Measurements from ENCODE around the gene PLPP7. TPM values are rescaled to one million over a fixed set of nuclear protein-coding genes. Genes with fewer than 3 reads are reported as not detected.

PLPP7 gene
- polyA plus RNA-seq, 3 donors, result 1.5 to 5.6 (median 5.6) TPM

DNA sequence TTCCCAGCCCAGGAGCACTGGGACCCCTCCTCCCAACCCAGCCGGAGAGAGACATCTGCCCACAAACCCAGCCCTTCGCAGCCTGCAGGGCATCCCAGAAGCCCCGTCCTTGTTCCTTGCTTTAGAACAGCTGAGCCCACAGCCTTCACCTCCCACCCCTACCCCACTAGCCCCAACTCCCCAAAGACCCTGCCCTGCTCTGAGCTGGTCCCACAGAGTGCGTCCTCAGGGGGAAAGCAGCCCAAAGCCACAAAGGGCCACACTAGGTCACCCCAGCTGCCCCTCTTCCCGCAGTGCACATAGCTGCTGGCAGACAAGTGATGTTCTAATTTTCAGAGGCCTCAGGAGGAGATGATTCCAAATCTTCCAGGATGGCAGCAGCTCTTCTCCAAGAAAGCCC, 8.8 kb downstream of the PLPP7 start:
- WGBS, 3 donors, result 79 to 85% (median 82%) methylated on average over 5 of the region's 5 CpGs
- no peak overlapping the region for H3K27ac ChIP-seq (ENCODE audit: low read depth, low read length)

DNA sequence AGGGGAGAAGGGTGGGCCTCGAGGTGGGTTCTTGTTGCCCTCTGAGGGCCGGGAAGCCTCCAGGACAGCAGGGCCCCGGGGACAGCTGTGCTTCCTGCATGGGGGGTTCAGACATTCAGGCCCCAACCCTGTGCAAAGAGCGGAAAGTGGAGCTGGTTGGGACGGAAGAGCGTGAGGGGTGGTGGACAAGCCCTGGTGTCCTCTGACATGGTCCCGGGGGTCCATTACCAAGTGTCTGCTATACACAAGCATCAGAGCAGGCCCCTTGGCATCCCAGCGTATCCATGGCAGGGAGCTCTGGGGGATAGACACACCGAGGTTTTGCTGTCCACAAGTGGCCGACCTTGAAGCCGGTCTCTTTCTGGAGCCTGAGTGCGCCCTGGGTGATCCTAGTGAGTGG, 9.3 kb downstream of the PLPP7 start:
- H3K27ac ChIP-seq (ENCODE audit: low read depth, low read length), result no peak overlapping the region
- 91 to 93% (median 92%) methylated on average over 12 of the region's 12 CpGs for WGBS, 3 donors

DNA sequence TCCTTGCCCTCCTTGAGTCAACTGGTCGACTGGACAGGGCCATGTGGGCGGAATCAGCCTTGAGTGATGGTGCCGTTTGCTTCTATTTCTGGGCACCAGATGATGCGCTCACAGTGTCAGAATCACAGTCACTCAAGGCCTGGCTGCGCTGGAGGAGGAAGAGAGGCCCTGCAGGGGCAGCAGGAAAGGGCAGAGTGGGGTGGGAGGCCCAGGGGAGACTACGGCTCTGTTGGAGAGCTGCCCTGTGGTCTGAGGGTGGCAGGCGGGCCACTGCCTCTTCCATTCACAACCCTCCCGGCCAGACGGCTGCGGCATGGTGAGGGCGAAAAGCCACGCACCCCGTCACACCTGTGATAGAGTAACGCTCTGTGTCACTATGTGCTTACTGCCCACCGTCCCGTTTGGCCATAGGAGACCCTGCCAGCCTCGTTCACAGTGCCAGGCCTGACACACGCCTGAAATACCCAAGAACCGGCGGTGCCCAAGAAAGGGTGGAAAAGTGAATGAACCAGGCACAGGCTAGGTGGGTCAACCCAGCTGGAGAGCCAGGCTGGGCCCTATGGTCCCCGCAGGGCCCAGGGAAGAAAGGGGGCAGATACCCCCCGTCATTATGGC, 9.9 kb downstream of the PLPP7 start:
- 69 to 84% (median 75%) methylated on average over 18 to 22 of the region's 22 CpGs for WGBS, 3 donors
- no peak overlapping the region for H3K27ac ChIP-seq (ENCODE audit: low read depth, low read length)

DNA sequence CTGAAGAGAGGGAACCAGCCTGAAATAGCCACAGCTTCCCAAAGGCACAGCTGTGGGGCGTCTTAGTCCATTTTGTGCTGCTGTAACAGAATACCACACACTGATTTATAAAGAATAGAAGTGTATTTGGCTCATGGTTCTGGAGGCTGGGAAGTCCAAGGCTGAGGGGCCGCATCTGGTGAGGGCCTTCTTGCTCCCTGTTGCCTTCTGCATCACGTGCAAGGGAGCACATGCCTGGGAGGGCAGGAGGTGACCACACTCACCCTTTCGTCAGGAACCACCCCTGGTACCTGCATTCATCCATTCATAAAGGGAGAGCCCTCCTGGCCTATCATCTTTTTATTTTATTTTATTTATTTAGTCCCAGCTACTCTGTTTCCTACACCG, 10.4 kb downstream of the PLPP7 start:
- H3K27ac ChIP-seq (ENCODE audit: low read depth, low read length), result no peak overlapping the region
- 71 to 85% (median 80%) methylated on average over 5 of the region's 5 CpGs for WGBS, 3 donors

DNA sequence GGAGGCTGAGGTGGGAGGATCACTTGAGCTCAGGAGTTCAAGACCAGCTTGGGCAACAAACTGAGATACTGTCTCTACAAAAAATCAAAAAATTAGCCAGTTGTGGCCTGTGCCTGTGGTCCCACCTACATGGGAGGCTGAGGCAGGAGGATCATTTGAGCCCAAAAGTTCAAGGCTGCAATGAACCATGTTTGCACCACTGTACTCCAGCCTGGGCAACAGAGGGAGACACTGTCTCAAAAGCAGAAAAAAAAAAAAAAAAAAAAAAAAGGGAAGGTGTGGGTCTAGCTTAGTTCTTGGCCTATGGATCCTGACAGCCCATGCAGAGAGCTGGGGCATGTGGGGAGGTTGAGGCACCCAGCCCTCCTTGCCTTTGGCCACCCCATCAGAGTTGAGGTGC, 10.9 kb downstream of the PLPP7 start:
- no peak overlapping the region for H3K27ac ChIP-seq (ENCODE audit: low read depth, low read length)

DNA sequence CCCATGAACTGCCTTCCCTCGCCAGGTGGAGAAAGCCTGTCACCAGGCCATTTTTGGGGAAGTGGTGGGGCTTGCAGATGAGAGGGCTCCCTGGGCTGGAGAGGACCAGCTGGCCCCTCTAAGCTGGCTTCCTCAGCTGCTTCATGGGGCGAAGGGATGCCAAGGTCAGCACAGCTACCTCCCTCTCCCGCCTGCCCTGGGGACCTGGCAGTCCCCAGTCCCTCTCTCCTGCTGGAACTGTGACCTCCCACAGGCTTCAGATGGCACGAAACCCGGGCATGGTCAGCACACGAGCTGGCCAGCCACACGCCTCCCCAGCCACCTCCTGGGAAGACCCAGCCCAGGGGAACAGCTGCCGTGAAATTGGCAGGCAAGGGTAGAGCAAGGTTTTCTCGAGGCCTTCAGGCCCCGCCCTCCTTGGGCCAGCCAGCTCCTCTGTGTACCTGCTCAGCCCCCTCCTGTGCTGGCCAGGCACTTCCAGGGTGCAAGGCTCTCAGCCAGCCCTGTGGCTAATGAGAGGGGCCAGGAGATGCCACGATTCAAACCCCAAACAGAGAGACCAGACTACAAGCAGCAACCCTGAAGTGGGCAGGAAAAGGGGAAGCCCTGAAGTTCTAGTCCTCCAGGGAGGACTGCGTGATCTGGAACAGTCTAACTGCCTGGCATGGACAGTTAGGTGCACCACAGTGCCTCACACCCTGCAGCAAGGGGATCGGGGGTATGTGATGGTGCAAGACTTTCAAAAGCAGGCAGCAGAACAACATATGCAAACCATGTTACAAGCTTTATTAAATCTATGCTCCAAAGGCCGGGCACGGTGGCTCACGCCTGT, 12.9 kb downstream of the PLPP7 start:
- WGBS, 3 donors, result 55 to 74% (median 68%) methylated on average over 16 of the region's 16 CpGs
- no peak overlapping the region for H3K27ac ChIP-seq (ENCODE audit: low read depth, low read length)

DNA sequence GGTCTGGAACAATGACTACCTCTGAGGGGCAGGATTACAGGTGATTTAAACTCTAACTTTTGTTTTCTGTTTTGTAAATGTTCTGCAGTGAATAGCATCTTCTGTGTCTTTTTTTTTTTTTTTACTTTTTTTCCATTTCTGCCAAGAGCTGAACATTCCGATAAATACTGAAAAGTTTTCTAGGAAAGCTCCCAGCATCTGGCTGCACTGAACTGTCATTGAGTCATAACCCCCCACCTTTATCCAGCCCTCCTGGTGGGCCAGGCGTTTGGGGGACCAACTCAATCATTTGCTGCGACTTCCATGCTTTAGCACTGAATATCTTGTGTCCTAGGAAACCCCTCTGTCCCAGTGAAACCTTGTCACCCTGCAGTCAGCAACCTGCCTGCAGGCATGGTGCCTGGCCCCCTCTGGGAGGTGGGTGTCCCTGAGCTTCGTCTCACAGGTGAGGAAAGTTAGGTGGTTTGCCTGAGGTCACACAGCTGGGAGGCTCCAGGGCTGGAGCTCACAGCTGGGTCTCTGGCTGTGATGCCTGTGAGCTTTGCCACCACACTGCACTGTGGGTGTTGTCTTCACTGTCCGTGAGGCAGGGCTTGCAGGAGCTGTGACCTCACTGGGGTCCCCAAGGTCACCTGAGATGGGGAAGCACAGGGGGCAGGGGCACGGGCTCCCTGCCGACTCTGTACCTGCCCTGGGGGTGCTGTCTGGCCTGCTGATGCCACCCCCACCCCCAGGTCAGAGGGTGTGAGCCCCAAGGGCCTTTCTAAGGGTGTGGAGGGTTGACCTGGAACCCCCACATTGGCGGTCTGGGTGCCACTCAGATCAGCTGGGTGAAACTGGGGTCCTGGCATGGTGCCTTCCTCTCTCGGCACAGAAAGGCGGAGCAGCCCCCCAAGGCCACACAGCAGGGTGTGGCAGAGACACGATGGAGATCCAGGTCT, 14.1 kb downstream of the PLPP7 start:
- 79 to 84% (median 84%) methylated on average over 11 of the region's 11 CpGs for WGBS, 3 donors
- H3K27ac ChIP-seq (ENCODE audit: low read depth, low read length), result no peak overlapping the region

DNA sequence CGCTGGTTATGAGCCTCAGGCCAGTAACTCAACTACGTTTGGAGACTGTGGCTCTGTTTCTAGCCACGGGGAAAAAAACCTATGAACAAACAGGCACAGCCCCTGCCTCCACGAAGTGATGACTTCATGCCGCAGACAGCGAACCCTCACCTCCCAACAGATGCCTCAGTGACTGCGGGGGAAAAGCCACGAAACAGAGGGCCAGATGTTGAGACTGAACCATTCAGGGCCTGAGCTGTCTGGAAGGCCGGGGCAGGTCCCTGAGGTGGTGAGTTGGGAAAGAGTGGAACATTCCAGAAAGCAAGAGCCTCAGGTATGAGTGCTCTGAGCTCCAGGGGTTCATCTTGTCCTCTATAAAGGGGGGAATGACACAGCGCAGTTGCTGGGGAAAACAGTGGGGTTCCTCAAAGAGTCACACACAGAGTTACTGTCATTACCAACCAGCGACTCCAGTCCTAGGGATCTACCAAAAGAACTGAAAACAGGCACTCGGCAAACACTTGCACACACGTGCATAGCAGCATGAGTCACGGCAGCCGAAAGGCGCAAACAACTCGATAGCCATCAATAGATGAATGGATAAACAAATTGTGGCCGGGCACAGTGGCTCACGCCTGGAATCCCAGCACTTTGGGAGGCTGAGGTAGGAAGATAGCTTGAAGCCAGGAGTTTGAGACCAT, 15.3 kb downstream of the PLPP7 start:
- H3K27ac ChIP-seq (ENCODE audit: low read depth, low read length), result no peak overlapping the region
- 81 to 83% (median 83%) methylated on average over 19 of the region's 19 CpGs for WGBS, 3 donors

DNA sequence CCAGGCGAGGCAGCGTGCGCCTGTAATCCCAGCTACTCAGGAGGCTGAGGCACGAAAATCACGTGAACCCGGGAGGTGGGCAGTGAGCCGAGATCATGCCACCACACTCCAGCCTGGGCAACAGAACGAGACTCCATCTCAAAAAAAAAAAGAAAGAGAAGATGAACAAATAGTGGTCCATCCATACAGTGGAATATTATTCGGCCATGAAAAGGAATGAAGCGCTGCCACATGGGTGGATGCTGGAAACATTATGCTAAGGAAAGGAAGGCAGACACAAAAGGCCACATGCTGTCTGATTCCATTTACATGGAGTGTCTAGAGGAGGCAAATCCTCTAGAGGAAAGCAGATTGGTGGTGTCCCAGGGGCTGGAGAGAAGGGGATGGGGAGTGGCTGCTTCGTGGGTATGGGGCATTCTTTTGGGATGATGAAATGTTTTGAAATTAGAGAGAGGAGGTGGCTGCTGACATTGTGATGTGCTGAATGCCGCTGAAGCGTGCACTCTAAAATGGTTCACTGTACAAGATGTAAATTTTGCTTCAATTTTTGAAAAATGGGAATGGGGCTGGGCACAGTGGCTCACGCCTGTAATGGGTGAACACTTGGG, 17.0 kb downstream of the PLPP7 start:
- no peak overlapping the region for H3K27ac ChIP-seq (ENCODE audit: low read depth, low read length)
- WGBS, 3 donors, result 92 to 95% (median 93%) methylated on average over 14 of the region's 14 CpGs

DNA sequence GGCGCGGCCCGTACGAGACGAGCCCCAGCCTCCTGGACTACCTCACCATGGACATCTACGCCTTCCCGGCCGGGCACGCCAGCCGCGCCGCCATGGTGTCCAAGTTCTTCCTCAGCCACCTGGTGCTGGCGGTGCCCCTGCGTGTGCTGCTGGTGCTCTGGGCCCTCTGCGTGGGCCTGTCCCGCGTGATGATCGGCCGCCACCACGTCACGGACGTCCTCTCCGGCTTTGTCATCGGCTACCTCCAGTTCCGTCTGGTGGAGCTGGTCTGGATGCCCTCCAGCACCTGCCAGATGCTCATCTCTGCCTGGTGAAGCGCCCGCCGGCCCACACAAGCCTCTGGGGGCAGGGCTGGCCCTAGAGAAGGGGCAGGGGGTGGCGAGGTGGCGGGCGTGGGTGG, 18.5 kb downstream of the PLPP7 start:
- no peak overlapping the region for H3K27ac ChIP-seq (ENCODE audit: low read depth, low read length)
- 91 to 93% (median 92%) methylated on average over 27 to 31 of the region's 31 CpGs for WGBS, 3 donors

DNA sequence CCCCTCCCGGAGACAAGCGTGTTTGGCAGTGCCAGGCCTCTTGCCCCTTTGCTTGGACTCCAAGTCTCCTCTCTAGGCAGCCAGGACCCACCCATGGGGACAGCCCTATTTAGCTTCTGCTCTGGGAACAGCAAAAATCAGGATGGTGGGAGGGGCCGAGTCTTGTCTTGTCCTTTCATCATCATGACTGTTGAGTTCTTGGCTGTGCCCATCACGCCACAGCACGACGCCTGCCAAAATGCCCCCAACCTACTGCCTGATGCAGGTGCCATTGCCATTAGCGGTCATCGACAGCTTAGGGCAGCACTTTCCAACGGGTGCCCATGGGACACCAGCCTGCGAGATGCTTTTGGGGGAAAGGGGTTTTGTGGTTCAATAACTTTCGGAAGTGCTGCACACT, 18.9 kb downstream of the PLPP7 start:
- H3K27ac ChIP-seq (ENCODE audit: low read depth, low read length), result no peak overlapping the region
- 89 to 96% (median 92%) methylated on average over 11 of the region's 11 CpGs for WGBS, 3 donors

DNA sequence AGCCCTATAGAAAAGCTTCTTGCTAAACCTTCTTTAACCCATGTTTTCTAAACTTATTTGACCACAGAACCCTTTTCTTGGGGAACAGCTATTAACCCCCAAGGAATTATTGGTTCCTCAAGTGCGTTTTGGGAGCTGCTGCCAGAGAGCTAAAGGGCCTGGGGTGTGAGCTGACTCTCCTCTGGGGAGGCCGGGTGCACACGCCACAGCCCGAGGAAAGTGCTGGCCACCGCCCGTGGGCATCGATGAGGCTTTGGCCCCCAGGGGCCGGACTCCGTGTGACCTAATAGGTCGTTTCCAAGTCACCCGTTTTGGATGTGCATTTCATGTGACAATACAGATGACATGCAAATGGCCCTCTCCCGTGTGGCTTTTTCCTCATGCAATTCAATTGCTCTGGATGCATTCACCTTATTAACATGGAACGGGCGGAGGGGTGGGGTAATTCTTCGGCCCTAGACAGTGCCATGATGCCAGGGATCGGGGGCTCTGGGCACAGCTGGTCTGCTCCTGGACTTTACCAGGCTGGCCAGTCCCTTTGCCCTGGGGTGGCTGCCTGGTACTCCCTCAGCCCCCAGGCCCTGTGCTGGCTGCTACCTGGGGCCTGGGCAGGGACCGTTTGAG, 19.5 kb downstream of the PLPP7 start:
- no peak overlapping the region for H3K27ac ChIP-seq (ENCODE audit: low read depth, low read length)
- WGBS, 3 donors, result 78 to 80% (median 79%) methylated on average over 17 of the region's 17 CpGs

DNA sequence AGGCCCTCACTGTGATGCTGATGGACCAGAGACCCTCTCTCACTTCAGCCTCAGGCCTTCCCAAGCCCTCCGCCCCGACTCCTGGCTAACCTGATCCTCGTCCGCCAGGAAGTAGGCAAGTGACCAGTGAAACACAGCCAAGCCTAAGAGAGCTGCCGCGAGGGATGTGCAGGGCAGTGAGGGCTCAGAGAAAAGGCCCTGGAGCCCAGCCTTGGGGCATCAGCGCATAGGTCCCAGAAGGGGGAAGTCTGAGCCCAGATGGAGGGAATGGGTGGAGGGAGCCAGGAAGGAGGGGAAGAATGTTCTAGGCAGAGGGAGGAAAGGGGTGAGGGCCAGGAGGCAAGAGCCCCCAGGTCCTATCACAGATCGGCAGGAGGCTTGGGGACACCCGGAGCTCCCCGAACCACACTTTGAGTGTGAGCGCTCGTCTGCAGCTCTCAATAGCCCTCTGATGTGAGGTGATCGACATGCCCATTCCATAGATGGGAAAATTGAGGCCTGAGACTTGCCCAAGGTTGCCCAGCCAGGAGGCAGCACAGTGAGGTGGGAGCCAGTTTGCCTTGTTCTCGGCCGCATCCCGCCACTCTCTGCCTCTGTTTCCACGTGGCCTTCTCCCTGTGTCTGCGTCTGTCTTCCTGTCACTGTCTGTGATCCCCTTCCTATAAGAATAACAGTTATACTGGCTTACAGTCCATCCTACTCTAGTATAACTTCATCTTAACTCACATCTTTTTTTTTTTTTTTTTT, 20.2 kb downstream of the PLPP7 start:
- 83 to 87% (median 86%) methylated on average over 18 of the region's 18 CpGs for WGBS, 3 donors
- H3K27ac ChIP-seq (ENCODE audit: low read depth, low read length), result no peak overlapping the region

DNA sequence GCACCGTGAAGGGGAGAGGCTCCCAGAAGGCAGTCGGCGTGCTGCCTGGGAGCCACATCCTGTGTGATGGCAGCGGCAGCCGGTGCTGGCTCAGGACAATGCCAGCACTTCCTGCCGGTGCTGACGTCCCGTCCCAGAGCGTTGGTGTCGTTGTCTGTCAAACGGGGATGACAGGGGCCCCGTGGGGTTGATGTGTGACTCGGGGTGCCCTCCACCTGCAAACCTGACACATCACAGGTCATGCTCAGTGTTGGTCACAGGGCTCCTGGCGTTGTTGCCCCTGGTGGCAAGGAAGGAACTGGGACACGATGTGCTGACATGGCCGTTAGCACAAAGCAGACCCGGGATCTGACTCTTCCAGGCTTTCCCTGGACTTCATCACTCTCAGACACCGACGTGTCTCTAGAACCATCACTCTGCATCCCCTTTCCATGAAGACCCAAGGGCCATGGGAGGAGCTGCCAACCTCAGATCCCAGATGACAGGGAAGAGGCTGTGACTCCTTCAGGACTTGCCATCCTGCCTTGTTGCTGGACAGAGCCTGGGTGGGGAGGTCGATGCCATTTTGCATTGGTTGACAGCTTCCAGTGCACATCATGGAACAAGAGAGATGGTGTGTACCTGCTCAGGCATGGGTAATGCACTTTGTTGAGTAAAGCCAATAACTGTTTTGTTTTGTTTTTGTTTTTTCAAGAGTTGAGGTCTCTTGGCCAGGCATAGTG, 21.5 kb downstream of the PLPP7 start:
- WGBS, 3 donors, result 23 to 30% (median 27%) methylated on average over 20 of the region's 20 CpGs
- H3K27ac ChIP-seq (ENCODE audit: low read depth, low read length), result no peak overlapping the region

DNA sequence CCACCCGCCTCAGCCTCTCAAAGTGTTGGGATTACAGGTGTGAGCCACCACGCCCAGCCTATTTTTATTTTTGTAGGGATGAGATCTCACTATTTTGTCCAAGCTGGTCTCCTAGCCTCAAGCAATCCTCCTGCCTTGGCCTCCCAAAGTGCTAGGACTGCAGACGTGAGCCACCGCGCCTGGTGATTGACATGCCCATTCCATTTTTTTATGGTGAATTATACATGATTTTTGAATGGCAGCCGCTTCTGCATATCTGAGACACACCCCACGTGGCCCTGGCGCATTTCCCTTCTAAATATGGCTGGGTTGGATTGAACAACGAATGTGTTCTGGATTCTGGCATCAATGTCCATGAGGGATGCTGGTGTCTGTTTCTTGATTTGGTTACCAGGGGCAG, 22.7 kb downstream of the PLPP7 start:
- 86 to 89% (median 86%) methylated on average over 9 of the region's 9 CpGs for WGBS, 3 donors
- H3K27ac ChIP-seq (ENCODE audit: low read depth, low read length), result no peak overlapping the region

Measured in adipose tissue (tissue), 3 donors.